Activated naive CD8-positive, alpha-beta T cell treated with anti-CD3 and anti-CD28 coated beads, Interleukin-2, amount 10 ng/mL, durations not matched to agents 7 days and 5 days (primary cell): ENCODE data around the gene KPNA4. TPM values are rescaled to one million over a fixed set of nuclear protein-coding genes. Genes with fewer than 3 reads are reported as not detected.
"Not testable (repeated sequence)": the region's sequence is repeated elsewhere in the genome, so short reads cannot be mapped to it uniquely, and the experiment has no call there.

Experiments
- ATAC-seq: fragments of 150-1000 bp; cut with Tn5 transposase; one replicate; pipeline ENCODE4 v1.10.0; 2021; ENCODE audit warnings: low read depth, moderate library complexity
- POLR2A ChIA-PET: fragments of 350-600 bp; sonication (Branson Sonifier 250); formaldehyde crosslinking; loops from one replicate; lab custom pipeline; 2021; ENCODE audit warnings: antibody characterized with exemption; lab: Charles Lee
- DNase-seq: peaks from one replicate; pipeline ENCODE4 v3.0.0; 2021
- H3K27ac Mint-ChIP-seq: one replicate; pipeline ENCODE4 v1.8.0; 2022; ENCODE audit warnings: mild to moderate bottlenecking, mixed read lengths
- H3K27me3 Mint-ChIP-seq: one replicate; pipeline ENCODE4 v1.8.0; 2022; ENCODE audit warnings: mild to moderate bottlenecking, moderate library complexity, mixed read lengths
- H3K36me3 Mint-ChIP-seq: one replicate; pipeline ENCODE4 v1.8.0; 2021; ENCODE audit warnings: mild to moderate bottlenecking, mixed read lengths
- H3K4me1 Mint-ChIP-seq: one replicate; pipeline ENCODE4 v1.8.0; 2021; ENCODE audit warnings: mixed read lengths
- H3K4me3 Mint-ChIP-seq: one replicate; pipeline ENCODE4 v1.8.0; 2022; ENCODE audit warnings: mild to moderate bottlenecking, moderate library complexity, mixed read lengths
- H3K9me3 Mint-ChIP-seq: one replicate; pipeline ENCODE4 v1.8.0; 2021; ENCODE audit warnings: mixed read lengths
- total RNA-seq, 2 experiments: library from RNA; stranded (reverse); gene quantifications; one replicate each; pipeline ENCODE4 v1.2.3, GENCODE V29; 2021

KPNA4 gene
- total RNA-seq, 2 experiments from 2014 or later, result 36.0 to 36.7 TPM

DNA sequence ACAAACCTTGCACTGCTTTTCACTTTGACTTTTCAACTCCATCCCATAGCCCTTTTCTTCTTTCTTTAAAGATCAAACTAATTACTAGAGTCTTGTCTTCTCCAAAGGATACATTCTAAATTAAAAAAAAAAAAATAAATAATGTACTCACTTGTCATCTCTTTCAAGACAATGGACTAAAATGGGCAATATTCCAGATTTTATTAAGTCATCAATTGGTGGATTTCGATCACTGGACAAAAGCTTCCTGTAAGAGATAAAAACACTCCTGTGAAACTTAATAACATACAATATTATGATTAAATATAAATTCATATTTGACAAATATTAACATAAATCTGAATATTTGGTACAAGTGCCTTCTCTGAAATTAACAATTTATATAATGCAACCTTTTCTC lies 34.1 kb downstream of the KPNA4 start:
- Mint-ChIP-seq H3K4me3 (no peak overlapping the region), H3K4me1 (peaks cover 3% of the 10 kb centered on the region), H3K27me3 (no peaks in the 10 kb centered on the region), H3K27ac (no peak overlapping the region), H3K36me3 (peaks cover 16% of the 10 kb centered on the region), H3K9me3 (no peaks in the 10 kb centered on the region)
- no peak for DNase-seq
- ATAC-seq, result no peak
- POLR2A ChIA-PET, result no interaction called here

DNA sequence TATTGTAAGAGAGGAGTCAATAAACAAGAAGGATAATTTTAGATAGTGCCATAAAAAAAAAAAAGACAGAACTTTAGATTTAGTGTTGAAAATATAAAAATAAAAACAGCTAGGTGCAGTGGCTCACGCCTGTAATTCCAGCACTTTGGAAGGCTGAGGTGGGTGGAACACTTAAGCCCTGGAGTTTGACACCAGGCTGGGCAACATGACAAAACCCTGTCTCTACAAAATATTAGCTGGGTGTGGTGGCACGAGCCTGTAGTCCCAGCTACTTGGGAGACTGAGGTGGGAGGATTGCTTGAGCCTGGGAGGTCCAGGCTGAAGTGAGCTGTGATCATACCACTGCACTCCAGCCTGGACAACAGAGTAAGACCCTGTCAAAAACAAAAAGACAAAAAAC lies 49.0 kb downstream of the KPNA4 start:
- H3K4me1 Mint-ChIP-seq, H3K27ac Mint-ChIP-seq, DNase-seq, H3K27me3 Mint-ChIP-seq, ATAC-seq, POLR2A ChIA-PET, H3K9me3 Mint-ChIP-seq, H3K4me3 Mint-ChIP-seq: not testable (repeated sequence)
- H3K36me3 Mint-ChIP-seq, result peaks cover 30% of the 10 kb centered on the region

DNA sequence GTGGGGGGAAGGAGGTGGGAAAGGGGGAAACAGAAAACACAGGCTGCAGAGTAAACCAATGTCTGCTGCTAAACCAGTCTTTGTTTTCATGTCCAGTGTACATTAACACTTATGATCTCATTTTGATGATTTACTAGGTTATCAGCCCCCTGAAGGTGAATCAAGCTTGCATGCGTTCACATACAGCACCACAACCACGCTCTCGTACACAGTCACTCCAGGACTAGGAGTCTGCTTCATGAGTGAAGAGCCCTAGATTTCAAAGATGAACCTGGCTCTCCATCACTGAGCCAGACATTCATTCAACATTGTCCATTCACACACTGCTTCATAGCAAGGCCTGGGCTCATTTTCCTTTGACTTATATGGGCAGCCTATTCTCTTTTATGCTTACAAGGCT lies 64.0 kb downstream of the KPNA4 start:
- no peaks in the 10 kb centered on the region for H3K4me1 Mint-ChIP-seq
- DNase-seq (no peak), ATAC-seq (no peak)
- H3K36me3 Mint-ChIP-seq, result peaks cover 23% of the 10 kb centered on the region
- H3K27me3 Mint-ChIP-seq, result no peaks in the 10 kb centered on the region
- no peak overlapping the region for H3K27ac Mint-ChIP-seq
- no peak overlapping the region for H3K4me3 Mint-ChIP-seq
- POLR2A ChIA-PET, result no interaction called here
- H3K9me3 Mint-ChIP-seq, result no peaks in the 10 kb centered on the region

DNA sequence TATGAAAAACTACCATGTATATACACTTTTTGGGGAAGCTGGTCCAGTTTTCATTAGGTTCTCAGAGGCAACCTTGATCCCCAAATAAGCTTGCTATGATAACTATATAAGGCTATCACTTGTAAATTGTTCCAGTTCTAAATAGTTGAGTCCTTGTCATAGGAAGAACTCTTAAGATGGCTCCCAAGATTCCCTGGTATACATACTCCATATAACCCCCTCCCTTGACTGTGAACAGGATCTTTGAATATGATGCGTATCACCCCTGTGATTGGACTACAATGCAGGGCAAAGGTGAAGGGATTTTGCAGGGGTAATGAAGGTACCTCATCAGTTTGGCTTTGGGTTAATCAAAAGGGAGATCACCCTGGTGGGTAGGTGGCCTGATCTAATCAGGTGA lies 67.2 kb downstream of the KPNA4 start:
- Mint-ChIP-seq H3K4me3 (no peak overlapping the region), H3K9me3 (no peaks in the 10 kb centered on the region), H3K27me3 (no peaks in the 10 kb centered on the region), H3K36me3 (peaks cover 25% of the 10 kb centered on the region), H3K27ac (no peak overlapping the region), H3K4me1 (no peaks in the 10 kb centered on the region)
- POLR2A ChIA-PET, result no interaction called here
- ATAC-seq, result no peak
- no peak for DNase-seq

DNA sequence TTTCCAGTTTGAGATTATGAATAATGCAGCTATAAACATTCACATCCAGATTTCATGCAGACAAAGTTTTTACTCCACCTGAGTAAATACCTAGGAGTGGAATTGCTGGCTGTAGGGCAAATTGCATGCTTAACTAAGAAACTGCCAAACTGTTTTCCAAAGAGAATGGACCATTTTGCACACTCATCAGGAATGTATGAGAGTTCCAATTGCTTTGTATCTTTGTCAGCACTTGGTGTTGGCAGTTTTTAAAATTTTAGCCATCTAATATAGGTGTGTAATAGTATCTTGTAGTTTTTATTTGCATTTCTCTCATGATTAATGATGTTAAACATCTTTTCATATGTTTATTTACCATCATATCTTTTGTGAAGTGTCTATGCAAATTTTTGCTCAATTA lies 75.2 kb downstream of the KPNA4 start:
- no peaks in the 10 kb centered on the region for H3K27me3 Mint-ChIP-seq
- no peak overlapping the region for H3K27ac Mint-ChIP-seq
- H3K4me3 Mint-ChIP-seq, result no peak overlapping the region
- POLR2A ChIA-PET, result no interaction called here
- DNase-seq, result no peak
- peaks cover 3% of the 10 kb centered on the region for H3K4me1 Mint-ChIP-seq
- peaks cover 2% of the 10 kb centered on the region for H3K36me3 Mint-ChIP-seq
- no peak for ATAC-seq
- H3K9me3 Mint-ChIP-seq, result no peaks in the 10 kb centered on the region

DNA sequence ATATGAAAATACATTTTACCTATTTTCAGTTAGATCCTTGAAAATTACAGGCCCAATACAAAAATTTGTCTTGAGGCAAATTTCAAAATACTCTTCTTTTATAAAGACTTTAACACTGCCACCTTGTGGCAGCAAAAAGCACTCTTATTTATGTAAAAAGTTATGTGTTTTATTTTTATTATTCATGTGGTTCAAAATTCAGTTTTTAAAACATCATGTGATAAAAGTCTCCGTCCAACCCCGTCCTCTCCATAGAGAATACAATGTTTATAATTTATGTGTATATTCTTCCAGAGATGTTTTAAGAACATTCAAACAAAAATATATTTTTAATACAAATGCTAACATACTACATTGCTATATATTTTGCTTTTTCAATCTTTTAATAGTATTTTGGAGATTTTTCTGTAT lies 78.9 kb downstream of the KPNA4 start:
- H3K4me3 Mint-ChIP-seq, result no peak overlapping the region

DNA sequence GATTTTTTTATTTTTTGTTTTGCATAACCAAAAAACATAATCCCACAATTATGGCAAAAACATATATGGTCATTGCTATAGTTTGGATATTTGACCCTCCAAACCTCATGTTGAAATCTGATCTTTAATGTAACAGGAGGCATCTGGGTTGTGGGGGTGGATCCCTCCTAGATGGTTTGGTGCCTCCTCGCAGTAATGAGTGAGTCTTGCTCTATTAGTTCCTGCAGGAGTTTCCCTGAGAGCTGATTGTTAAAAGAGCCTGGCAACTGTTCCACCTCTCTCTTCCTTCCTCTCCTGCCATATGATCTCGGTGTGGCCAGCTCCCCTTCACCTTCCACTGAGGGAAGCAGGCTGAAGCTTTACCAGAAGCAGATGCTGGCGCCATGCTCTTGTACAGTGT lies 82.6 kb downstream of the KPNA4 start:
- no peak overlapping the region for H3K4me3 Mint-ChIP-seq
- POLR2A ChIA-PET, result no interaction called here
- no peaks in the 10 kb centered on the region for H3K36me3 Mint-ChIP-seq

More for the DNA sequence above, 78.9 kb downstream of the KPNA4 start:
- no peaks in the 10 kb centered on the region for H3K9me3 Mint-ChIP-seq
- ATAC-seq (no peak), DNase-seq (no peak)
- no peaks in the 10 kb centered on the region for H3K36me3 Mint-ChIP-seq
- POLR2A ChIA-PET, result no interaction called here
- no peak overlapping the region for H3K27ac Mint-ChIP-seq
- peaks cover 4% of the 10 kb centered on the region for H3K4me1 Mint-ChIP-seq
- peaks cover 4% of the 10 kb centered on the region for H3K27me3 Mint-ChIP-seq

DNA sequence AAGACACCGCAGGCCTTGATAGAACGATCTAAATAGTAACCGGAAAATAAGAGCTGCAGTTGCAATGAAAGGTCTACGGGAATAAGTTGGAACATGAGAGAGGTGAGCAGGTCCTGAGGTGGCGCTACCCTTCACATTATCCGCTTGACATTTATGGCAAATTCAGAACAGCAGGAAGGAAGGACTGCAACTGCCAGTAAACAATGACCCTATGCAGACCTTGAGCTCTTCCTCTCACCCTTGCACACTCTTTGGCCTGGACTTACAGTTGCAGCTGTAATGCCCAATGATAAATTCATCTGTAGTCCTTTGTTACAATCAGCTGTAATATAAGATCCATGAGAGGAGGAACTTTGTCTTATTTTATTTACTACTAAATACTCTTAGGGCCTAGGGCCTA lies 83.5 kb downstream of the KPNA4 start:
- Mint-ChIP-seq H3K36me3 (no peaks in the 10 kb centered on the region), H3K27ac (no peak overlapping the region), H3K4me1 (peaks cover 5% of the 10 kb centered on the region), H3K27me3 (peaks cover 4% of the 10 kb centered on the region), H3K9me3 (no peaks in the 10 kb centered on the region), H3K4me3 (no peak overlapping the region)
- DNase-seq, result no peak
- no peak for ATAC-seq
- POLR2A ChIA-PET, result no interaction called here

More for the DNA sequence above, 82.6 kb downstream of the KPNA4 start:
- no peak for ATAC-seq
- peaks cover 4% of the 10 kb centered on the region for H3K27me3 Mint-ChIP-seq
- H3K4me1 Mint-ChIP-seq, result peaks cover 5% of the 10 kb centered on the region
- no peaks in the 10 kb centered on the region for H3K9me3 Mint-ChIP-seq
- H3K27ac Mint-ChIP-seq, result no peak overlapping the region
- no peak for DNase-seq

DNA sequence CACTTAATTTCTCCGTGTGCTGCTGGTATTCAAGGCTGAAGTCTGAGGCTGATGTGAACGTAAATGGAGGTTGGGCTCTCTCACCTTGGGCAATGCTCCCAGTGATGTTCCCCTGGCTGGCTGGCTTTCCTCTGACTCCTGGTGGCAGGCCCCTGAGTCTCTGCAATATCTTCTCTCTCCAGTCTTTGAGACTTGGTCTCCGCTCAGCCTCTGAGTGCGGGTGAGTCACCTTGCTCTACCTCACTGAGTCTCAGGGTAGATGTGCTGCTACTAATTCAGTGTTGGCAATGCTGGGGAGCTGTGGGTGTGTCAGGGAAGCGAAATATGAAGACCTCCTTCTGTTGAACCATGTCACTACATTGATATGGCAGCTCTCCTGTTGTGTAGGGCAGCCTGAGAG lies 84.4 kb downstream of the KPNA4 start:
- peaks cover 4% of the 10 kb centered on the region for H3K27me3 Mint-ChIP-seq
- no peak overlapping the region for H3K27ac Mint-ChIP-seq
- H3K4me3 Mint-ChIP-seq, result no peak overlapping the region
- no peaks in the 10 kb centered on the region for H3K36me3 Mint-ChIP-seq
- no peak for ATAC-seq
- no peak for DNase-seq
- POLR2A ChIA-PET, result no interaction called here
- H3K4me1 Mint-ChIP-seq, result peaks cover 5% of the 10 kb centered on the region
- H3K9me3 Mint-ChIP-seq, result no peaks in the 10 kb centered on the region

DNA sequence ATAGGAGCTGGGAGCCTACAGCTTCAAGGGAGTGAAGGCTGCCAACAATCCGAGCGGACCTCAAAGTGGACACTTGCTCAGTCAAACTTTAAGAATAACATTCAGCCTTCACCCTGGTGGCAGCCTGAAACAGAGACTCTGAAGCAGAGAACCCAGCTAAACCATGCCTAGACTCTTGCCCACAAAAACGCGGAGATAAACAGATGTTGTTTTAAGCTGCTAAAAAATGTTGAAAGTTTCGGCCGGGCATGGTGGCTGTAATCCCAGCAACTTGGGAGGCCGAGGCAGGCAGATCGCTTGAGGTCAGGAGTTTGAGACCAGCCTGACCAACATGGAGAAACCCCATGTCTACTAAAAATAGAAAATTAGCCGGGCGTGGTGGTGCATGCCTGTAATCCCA lies 86.0 kb downstream of the KPNA4 start:
- H3K36me3 Mint-ChIP-seq, result peaks cover 1% of the 10 kb centered on the region
- H3K27me3 Mint-ChIP-seq, result peaks cover 11% of the 10 kb centered on the region
- H3K4me1 Mint-ChIP-seq, result peaks cover 1% of the 10 kb centered on the region
- ATAC-seq (no peak), DNase-seq (no peak)
- H3K4me3 Mint-ChIP-seq, result no peak overlapping the region
- no peak overlapping the region for H3K27ac Mint-ChIP-seq
- no peaks in the 10 kb centered on the region for H3K9me3 Mint-ChIP-seq
- POLR2A ChIA-PET, result no interaction called here

DNA sequence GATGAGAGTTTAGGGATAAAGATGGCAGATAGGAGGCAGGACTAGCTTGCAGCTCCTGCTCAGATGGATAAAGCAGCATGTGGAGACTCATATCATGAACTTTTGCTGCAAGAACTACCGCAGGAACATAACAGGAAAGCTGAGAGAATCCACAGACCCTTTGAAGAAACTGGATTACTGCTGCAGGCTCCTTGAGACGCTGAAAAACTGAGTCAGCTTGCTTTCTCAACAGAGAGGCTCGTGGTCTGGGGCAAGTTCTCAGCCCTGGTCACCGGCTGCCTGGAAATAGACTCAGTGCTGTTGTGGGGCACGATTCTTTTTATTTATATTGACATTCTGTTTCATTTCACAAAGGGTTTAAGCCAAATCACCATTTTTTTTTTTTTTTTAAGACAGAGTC lies 87.0 kb downstream of the KPNA4 start:
- H3K4me1 Mint-ChIP-seq, result peaks cover 1% of the 10 kb centered on the region
- POLR2A ChIA-PET, result no interaction called here
- no peak for DNase-seq
- no peak overlapping the region for H3K27ac Mint-ChIP-seq
- H3K27me3 Mint-ChIP-seq, result peaks cover 6% of the 10 kb centered on the region
- no peak overlapping the region for H3K4me3 Mint-ChIP-seq
- no peaks in the 10 kb centered on the region for H3K9me3 Mint-ChIP-seq
- peaks cover 1% of the 10 kb centered on the region for H3K36me3 Mint-ChIP-seq
- ATAC-seq, result no peak

DNA sequence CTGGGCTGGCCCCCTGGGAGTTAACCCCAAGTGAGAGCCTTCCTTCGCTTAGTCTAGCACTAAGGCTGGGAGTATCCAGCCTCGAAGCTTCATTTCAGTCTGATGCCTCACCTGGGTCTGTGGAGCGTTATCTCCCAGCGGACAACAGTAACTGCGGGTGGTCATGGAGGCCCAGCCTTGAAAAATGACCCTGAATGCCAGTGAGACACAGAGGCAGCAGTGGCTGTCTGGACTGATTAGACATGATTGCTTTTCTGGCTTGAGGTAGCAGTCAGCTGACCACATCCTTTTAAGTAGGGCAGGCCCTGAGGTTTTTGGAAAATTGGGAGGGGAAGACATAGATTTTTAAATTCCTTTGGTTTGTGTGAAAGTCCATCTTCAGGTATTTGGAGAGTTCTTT lies 87.6 kb downstream of the KPNA4 start:
- H3K27me3 Mint-ChIP-seq, result peaks cover 6% of the 10 kb centered on the region
- peaks cover 1% of the 10 kb centered on the region for H3K4me1 Mint-ChIP-seq
- POLR2A ChIA-PET, result no interaction called here
- H3K27ac Mint-ChIP-seq, result no peak overlapping the region
- H3K9me3 Mint-ChIP-seq, result no peaks in the 10 kb centered on the region
- ATAC-seq (no peak), DNase-seq (no peak)
- peaks cover 1% of the 10 kb centered on the region for H3K36me3 Mint-ChIP-seq
- no peak overlapping the region for H3K4me3 Mint-ChIP-seq

DNA sequence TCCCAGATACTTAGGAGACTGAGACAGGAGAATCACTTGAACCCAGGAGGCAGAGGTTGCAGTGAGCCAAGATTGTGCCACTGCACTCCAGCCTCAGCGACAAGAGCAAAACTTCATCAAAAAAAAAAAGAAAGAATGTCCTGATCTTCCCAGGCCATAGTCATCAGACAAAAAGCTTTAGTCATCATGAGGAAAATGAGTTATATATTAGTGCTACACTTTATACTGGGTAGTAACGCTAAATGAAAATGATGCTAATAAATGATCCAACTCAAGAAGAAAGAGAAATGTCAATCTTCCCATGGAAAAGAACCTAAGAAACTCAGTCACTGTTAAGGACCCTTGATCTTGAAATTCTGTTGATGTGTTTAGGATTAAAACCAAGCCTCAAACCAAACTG lies 89.5 kb downstream of the KPNA4 start:
- no peak overlapping the region for H3K4me3 Mint-ChIP-seq
- no peak for ATAC-seq
- H3K27me3 Mint-ChIP-seq, result peaks cover 6% of the 10 kb centered on the region
- no peak for DNase-seq
- H3K4me1 Mint-ChIP-seq, result no peaks in the 10 kb centered on the region
- POLR2A ChIA-PET, result no interaction called here
- H3K27ac Mint-ChIP-seq, result no peak overlapping the region
- H3K36me3 Mint-ChIP-seq, result peaks cover 1% of the 10 kb centered on the region
- peaks cover 3% of the 10 kb centered on the region for H3K9me3 Mint-ChIP-seq

DNA sequence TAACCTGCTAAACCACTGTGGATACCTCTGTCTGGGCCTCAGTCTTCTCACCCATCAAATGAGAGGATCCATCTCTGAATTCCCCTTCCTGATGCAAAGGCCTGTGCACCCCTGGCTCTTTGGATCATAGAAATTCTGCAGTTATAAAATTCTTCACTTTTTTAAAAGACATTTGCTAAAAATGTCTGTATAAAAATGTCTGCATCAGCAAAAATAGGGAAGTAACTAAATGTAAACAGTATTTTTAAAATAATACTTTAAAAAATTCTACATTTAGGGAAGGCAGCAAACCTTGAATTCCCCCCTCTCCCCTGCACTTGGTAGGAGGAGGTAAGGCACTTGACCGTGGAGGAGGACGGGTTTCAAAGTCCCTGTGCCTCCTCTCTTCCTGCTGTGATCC lies 90.2 kb downstream of the KPNA4 start:
- H3K9me3 Mint-ChIP-seq, result peaks cover 3% of the 10 kb centered on the region
- H3K4me3 Mint-ChIP-seq, result no peak overlapping the region
- H3K36me3 Mint-ChIP-seq, result peaks cover 1% of the 10 kb centered on the region
- H3K27ac Mint-ChIP-seq, result no peak overlapping the region
- peaks cover 6% of the 10 kb centered on the region for H3K27me3 Mint-ChIP-seq
- DNase-seq, result no peak
- ATAC-seq, result no peak
- H3K4me1 Mint-ChIP-seq, result no peaks in the 10 kb centered on the region
- POLR2A ChIA-PET, result no interaction called here

DNA sequence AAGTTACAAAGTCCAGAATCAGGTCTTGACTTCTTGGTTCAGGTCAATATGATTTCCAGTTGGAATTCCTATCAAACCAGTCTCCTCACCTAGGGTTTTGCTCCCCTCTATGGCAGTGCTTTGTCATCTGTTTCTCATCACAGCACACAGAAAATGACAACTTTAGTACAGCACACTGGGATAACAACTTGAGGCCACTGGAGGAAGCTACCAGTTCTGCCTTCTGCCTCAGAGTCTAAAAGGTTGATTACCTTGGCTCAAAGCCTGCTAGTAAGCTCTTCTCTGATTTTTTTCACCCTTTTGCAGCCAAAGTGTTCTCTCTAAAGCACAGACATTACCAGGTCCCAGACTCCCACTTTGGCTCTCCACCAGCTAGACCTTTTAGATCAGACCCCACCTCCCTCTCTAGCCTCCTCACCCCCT lies 90.9 kb downstream of the KPNA4 start:
- ATAC-seq (no peak), DNase-seq (no peak)
- peaks cover 9% of the 10 kb centered on the region for H3K9me3 Mint-ChIP-seq
- peaks cover 10% of the 10 kb centered on the region for H3K27me3 Mint-ChIP-seq
- POLR2A ChIA-PET, result no interaction called here
- H3K4me1 Mint-ChIP-seq, result no peaks in the 10 kb centered on the region
- H3K36me3 Mint-ChIP-seq, result peaks cover 5% of the 10 kb centered on the region
- no peak overlapping the region for H3K27ac Mint-ChIP-seq
- H3K4me3 Mint-ChIP-seq, result no peak overlapping the region
